CD4-positive, alpha-beta memory T cell (primary cell): ENCODE measurements around the gene CD34. TPM values are rescaled to one million over a fixed set of nuclear protein-coding genes. Genes with fewer than 3 reads are reported as not detected.
A peak's percentile ranks its signal among the peaks of the same experiment; 100 is the strongest.

Source experiments
- CTCF ChIA-PET: fragments of 350-600 bp; sonication (Branson Sonifier 250); formaldehyde crosslinking; loops from one replicate; lab custom pipeline; 2021; ENCODE audit warnings: inconsistent platforms; ENCODE audit not compliant: partially characterized antibody; lab: Charles Lee
- POLR2A ChIA-PET: fragments of 350-600 bp; sonication (Branson Sonifier 250); formaldehyde crosslinking; loops from one replicate; lab custom pipeline; 2021; ENCODE audit not compliant: partially characterized antibody; lab: Charles Lee
- DNase-seq, 5 donors: peaks; one replicate each; pipeline versions ENCODE4 v3.0.0 to v3.0.0-alpha.2; 2020 to 2022; ENCODE audit warnings: mixed read lengths in 1 of 5
- H3K27ac ChIP-seq: one replicate; pipeline ENCODE4 v1.7.0; 2013; ENCODE audit warnings: low read depth, low read length
- H3K27me3 ChIP-seq: 2 replicates; pipeline ENCODE4 v1.7.0; 2013; ENCODE audit warnings: mild to moderate bottlenecking, low read length, moderate library complexity; ENCODE audit not compliant: insufficient read depth
- H3K36me3 ChIP-seq: 2 replicates; pipeline ENCODE4 v1.7.0; 2013; ENCODE audit warnings: mild to moderate bottlenecking, low read length, moderate library complexity; ENCODE audit not compliant: insufficient read depth
- H3K4me1 ChIP-seq: 2 replicates; pipeline ENCODE4 v1.7.0; 2013; ENCODE audit warnings: mild to moderate bottlenecking, low read length, moderate library complexity; ENCODE audit not compliant: insufficient read depth
- H3K4me3 ChIP-seq, 2 donors: one replicate each; pipeline ENCODE4 v1.7.0; 2013; ENCODE audit warnings: low read length in 2 of 2, mild to moderate bottlenecking in 1 of 2
- H3K9me3 ChIP-seq, 2 donors: one replicate each; pipeline ENCODE4 v1.7.0; 2013; ENCODE audit warnings: low read length in 2 of 2, control low read depth in 1 of 2; ENCODE audit not compliant: control insufficient read depth in 1 of 2
- H3K27ac Mint-ChIP-seq, 7 donors: one replicate each; pipeline ENCODE4 v1.8.0; 2020 to 2021; ENCODE audit warnings: mixed read lengths in 7 of 7, mild to moderate bottlenecking in 6 of 7, inconsistent platforms in 3 of 7, moderate library complexity in 3 of 7
- H3K27me3 Mint-ChIP-seq, 2 donors: one replicate each; pipeline ENCODE4 v1.8.0; 2020 to 2021; ENCODE audit warnings: mixed read lengths in 2 of 2
- H3K36me3 Mint-ChIP-seq, 2 donors: one replicate each; pipeline ENCODE4 v1.8.0; 2020 to 2021; ENCODE audit warnings: mixed read lengths in 2 of 2, inconsistent platforms in 1 of 2, mild to moderate bottlenecking in 1 of 2
- H3K4me1 Mint-ChIP-seq, 4 donors: one replicate each; pipeline ENCODE4 v1.8.0; 2020 to 2021; ENCODE audit warnings: mixed read lengths in 4 of 4, mild to moderate bottlenecking in 1 of 4
- H3K4me3 Mint-ChIP-seq, 8 donors: one replicate each; pipeline ENCODE4 v1.8.0; 2020 to 2021; ENCODE audit warnings: mixed read lengths in 8 of 8, mild to moderate bottlenecking in 7 of 8, moderate library complexity in 6 of 8, inconsistent platforms in 3 of 8
- H3K9me3 Mint-ChIP-seq, 8 donors: one replicate each; pipeline ENCODE4 v1.8.0; 2020 to 2021; ENCODE audit warnings: mixed read lengths in 8 of 8, mild to moderate bottlenecking in 5 of 8, inconsistent platforms in 3 of 8, moderate library complexity in 1 of 8
- intact Hi-C: fragments of 100-400 bp; cut with micrococcal nuclease; formaldehyde crosslinking; loops from one replicate; pipeline ENCODE4 v1.15.1; 2023
- polyA plus RNA-seq, 2 donors: library from polyadenylated mRNA; unstranded; fragments of 300-500 nt; fragmentation: Illumina TruSeq; gene quantifications; one replicate each; pipeline ENCODE4 v1.2.3, GENCODE V29; 2021
- total RNA-seq, 2 experiments: library from RNA; stranded (reverse); gene quantifications; one replicate each; pipeline ENCODE4 v1.2.3, GENCODE V29; 2021

The CD34 gene
- total and polyA plus RNA-seq, 4 experiments from 2014 or later: 0.03 TPM; not detected in 3

- Mint-ChIP-seq H3K36me3 (no peaks in the 10 kb centered on the region), H3K4me3 (peak overlapping the region in 4 of 8 donors; percentile 13 to 58 (median 26)), H3K27ac (peak overlapping the region in 6 of 7 donors; percentile 71 to 98 (median 78)), H3K4me1 (peaks cover 25 to 39% (median 34%) of the 10 kb centered on the region in 4 donors), H3K27me3 (peaks cover 1 to 14% of the 10 kb centered on the region in 2 donors), H3K9me3 (peaks cover 0 to 2% (median 0%) of the 10 kb centered on the region in 8 donors)
- POLR2A ChIA-PET: interaction anchor here (0.9 to 8.6 kb wide), 8 partner anchors 14 to 86 kb away, joined by 4 to 157 read pairs (median 20); no protein-coding TSS in a partner anchor
- intact Hi-C loops: loop anchor here (1.0 kb wide), 1 partner anchor 78 kb away; no protein-coding TSS in a partner anchor
- Histone ChIP-seq H3K36me3 (no peaks in the 10 kb centered on the region), H3K27ac (no peak overlapping the region), H3K9me3 (no peaks in the 10 kb centered on the region), H3K4me1 (peaks cover 32% of the 10 kb centered on the region), H3K27me3 (no peaks in the 10 kb centered on the region), H3K4me3 (no peak overlapping the region)
- CTCF ChIA-PET: interaction anchor here (0.6 to 9.7 kb wide), 40 partner anchors 11 to 359 kb away, joined by 3 to 402 read pairs (median 6); partner anchors contain the start of gene PLXNA2
- peak; percentile 67 to 72 (median 69) for DNase-seq
These were observed 25.5 kb downstream of the CD34 start for GRCh38 chr1:207885129-207886032.

- ChIA-PET POLR2A (interaction anchor here (0.9 to 8.6 kb wide), 8 partner anchors 13 to 85 kb away, joined by 4 to 157 read pairs (median 20); no protein-coding TSS in a partner anchor), CTCF (interaction anchor here (0.6 to 9.7 kb wide), 40 partner anchors 12 to 361 kb away, joined by 3 to 402 read pairs (median 6); no protein-coding TSS in a partner anchor)
- Histone ChIP-seq H3K27ac (peak overlapping the region; percentile 71), H3K36me3 (no peaks in the 10 kb centered on the region), H3K4me3 (no peak overlapping the region), H3K9me3 (no peaks in the 10 kb centered on the region), H3K27me3 (no peaks in the 10 kb centered on the region), H3K4me1 (peaks cover 32% of the 10 kb centered on the region)
- intact Hi-C loops: loop anchor here (1.0 kb wide), 1 partner anchor 79 kb away; no protein-coding TSS in a partner anchor
- DNase-seq: no peak
- Mint-ChIP-seq H3K4me1 (peaks cover 25 to 39% (median 34%) of the 10 kb centered on the region in 4 donors), H3K36me3 (no peaks in the 10 kb centered on the region), H3K9me3 (peaks cover 0 to 2% (median 0%) of the 10 kb centered on the region in 8 donors), H3K4me3 (peak overlapping the region in 6 of 8 donors; percentile 81 to 93 (median 90)), H3K27me3 (peaks cover 1 to 14% of the 10 kb centered on the region in 2 donors), H3K27ac (peak overlapping the region; percentile 71 to 98 (median 97))
These were observed 26.5 kb downstream of the CD34 start for GRCh38 chr1:207884266-207885029.

GRCh38 chr1:207883660-207884250 is 27.2 kb downstream of the CD34 start:
- H3K4me3 ChIP-seq: peak overlapping the region; percentile 32 to 41
- Mint-ChIP-seq H3K36me3 (no peaks in the 10 kb centered on the region), H3K9me3 (peaks cover 0 to 2% (median 0%) of the 10 kb centered on the region in 8 donors), H3K4me3 (peak overlapping the region; percentile 81 to 93 (median 90)), H3K27ac (peak overlapping the region; percentile 71 to 98 (median 97)), H3K4me1 (peaks cover 25 to 43% (median 35%) of the 10 kb centered on the region in 4 donors), H3K27me3 (peaks cover 1 to 10% of the 10 kb centered on the region in 2 donors)
- no peaks in the 10 kb centered on the region for H3K9me3 ChIP-seq
- no peaks in the 10 kb centered on the region for H3K36me3 ChIP-seq
- H3K27ac ChIP-seq: peak overlapping the region; percentile 71
- peak in 1 of 5 donors; percentile 30 for DNase-seq
- H3K4me1 ChIP-seq: peaks cover 32% of the 10 kb centered on the region
- CTCF ChIA-PET: interaction anchor here (1.0 to 9.7 kb wide), 20 partner anchors 12 to 361 kb away, joined by 3 to 402 read pairs (median 12); no protein-coding TSS in a partner anchor
- POLR2A ChIA-PET: interaction anchor here (1.4 to 8.6 kb wide), 8 partner anchors 12 to 85 kb away, joined by 3 to 157 read pairs (median 20); no protein-coding TSS in a partner anchor
- H3K27me3 ChIP-seq: no peaks in the 10 kb centered on the region
- intact Hi-C loops: loop anchor here (1.0 to 2.0 kb wide), 3 partner anchors 10 to 57 kb away; no protein-coding TSS in a partner anchor

- peak in 4 of 5 donors; percentile 37 to 48 (median 45) for DNase-seq
- peaks cover 25 to 43% (median 35%) of the 10 kb centered on the region in 4 donors for H3K4me1 Mint-ChIP-seq
- CTCF ChIA-PET: interaction anchor here (1.2 to 9.7 kb wide), 11 partner anchors 8 to 362 kb away, joined by 3 to 402 read pairs (median 27); no protein-coding TSS in a partner anchor
- peak overlapping the region; percentile 71 to 98 (median 97) for H3K27ac Mint-ChIP-seq
- H3K36me3 ChIP-seq: no peaks in the 10 kb centered on the region
- no peaks in the 10 kb centered on the region for H3K27me3 ChIP-seq
- no peaks in the 10 kb centered on the region for H3K9me3 ChIP-seq
- peak overlapping the region; percentile 71 for H3K27ac ChIP-seq
- peak overlapping the region; percentile 81 to 93 (median 90) for H3K4me3 Mint-ChIP-seq
- peaks cover 32% of the 10 kb centered on the region for H3K4me1 ChIP-seq
- H3K4me3 ChIP-seq: peak overlapping the region; percentile 32 to 41
- POLR2A ChIA-PET: interaction anchor here (1.4 to 8.6 kb wide), 6 partner anchors 12 to 80 kb away, joined by 3 to 157 read pairs (median 26); no protein-coding TSS in a partner anchor
- peaks cover 0 to 2% (median 0%) of the 10 kb centered on the region in 8 donors for H3K9me3 Mint-ChIP-seq
- H3K36me3 Mint-ChIP-seq: no peaks in the 10 kb centered on the region
- peaks cover 1 to 7% of the 10 kb centered on the region in 2 donors for H3K27me3 Mint-ChIP-seq
- intact Hi-C loops: loop anchor here (1.0 to 2.0 kb wide), 3 partner anchors 10 to 57 kb away; no protein-coding TSS in a partner anchor
These were observed 27.7 kb downstream of the CD34 start for GRCh38 chr1:207883104-207883651.

GRCh38 chr1:207882692-207883091 is 28.2 kb downstream of the CD34 start:
- no peak for DNase-seq
- intact Hi-C loops: loop anchor here (1.0 to 2.0 kb wide), 3 partner anchors 9 to 56 kb away; no protein-coding TSS in a partner anchor

More at GRCh38 chr1:207882692-207883091, 28.2 kb downstream of the CD34 start:
- no peaks in the 10 kb centered on the region for H3K36me3 ChIP-seq
- H3K36me3 Mint-ChIP-seq: no peaks in the 10 kb centered on the region
- H3K27ac Mint-ChIP-seq: peak overlapping the region; percentile 71 to 98 (median 97)
- H3K4me1 ChIP-seq: peaks cover 32% of the 10 kb centered on the region
- no peaks in the 10 kb centered on the region for H3K27me3 ChIP-seq
- H3K4me3 Mint-ChIP-seq: peak overlapping the region; percentile 81 to 93 (median 90)
- POLR2A ChIA-PET: interaction anchor here (1.4 to 8.6 kb wide), 5 partner anchors 11 to 59 kb away, joined by 3 to 157 read pairs (median 23); no protein-coding TSS in a partner anchor
- H3K27me3 Mint-ChIP-seq: peaks cover 1 to 7% of the 10 kb centered on the region in 2 donors
- H3K27ac ChIP-seq: peak overlapping the region; percentile 71
- peaks cover 0 to 2% (median 0%) of the 10 kb centered on the region in 8 donors for H3K9me3 Mint-ChIP-seq
- CTCF ChIA-PET: interaction anchor here (1.5 to 9.7 kb wide), 6 partner anchors 9 to 87 kb away, joined by 3 to 402 read pairs (median 61); no protein-coding TSS in a partner anchor
- peak overlapping the region in 1 of 2 donors; percentile 41 for H3K4me3 ChIP-seq
- peaks cover 26 to 43% (median 35%) of the 10 kb centered on the region in 4 donors for H3K4me1 Mint-ChIP-seq
- H3K9me3 ChIP-seq: no peaks in the 10 kb centered on the region
